Esophagus (tissue), 2 donors: ENCODE results near the gene PODXL2. TPM values are rescaled to one million over a fixed set of nuclear protein-coding genes. Genes with fewer than 3 reads are reported as not detected.
"Not testable (repeated sequence)": the region's sequence is repeated elsewhere in the genome, so short reads cannot be mapped to it uniquely, and the experiment has no call there.

Experiments used
- H3K27ac ChIP-seq, 2 donors: one replicate each; pipeline ENCODE4 v1.5.1; 2013; ENCODE audit warnings: low read depth in 2 of 2, mild to moderate bottlenecking in 2 of 2, inconsistent platforms in 1 of 2, low read length in 1 of 2, moderate library complexity in 1 of 2
- H3K27me3 ChIP-seq, 2 donors: one replicate each; pipeline ENCODE4 v1.6.1; 2013; ENCODE audit warnings: low read length in 2 of 2, control low read depth in 1 of 2, mild to moderate bottlenecking in 1 of 2; ENCODE audit not compliant: insufficient read depth in 2 of 2, control insufficient read depth in 1 of 2
- H3K36me3 ChIP-seq, 2 donors: one replicate each; pipeline ENCODE4 v1.6.1; 2013; ENCODE audit warnings: low read length in 1 of 2; ENCODE audit not compliant: control insufficient read depth in 2 of 2, insufficient read depth in 2 of 2
- H3K4me1 ChIP-seq, 2 donors: one replicate each; pipeline ENCODE4 v1.6.1; 2013; ENCODE audit warnings: low read length in 1 of 2; ENCODE audit not compliant: control insufficient read depth in 2 of 2, insufficient read depth in 2 of 2
- H3K4me3 ChIP-seq, 2 donors: one replicate each; pipeline ENCODE4 v1.5.1; 2013; ENCODE audit warnings: low read length in 2 of 2, mild to moderate bottlenecking in 2 of 2, low read depth in 1 of 2, moderate library complexity in 1 of 2
- H3K9me3 ChIP-seq, 2 donors: one replicate each; pipeline ENCODE4 v1.6.1; 2013; ENCODE audit warnings: mild to moderate bottlenecking in 2 of 2, low read depth in 1 of 2, low read length in 1 of 2, moderate library complexity in 1 of 2; ENCODE audit not compliant: control insufficient read depth in 2 of 2, insufficient read depth in 1 of 2
- WGBS, 2 donors: extraction: QIAGEN DNeasy Blood & Tissue Kit; methylation state at CpG; one replicate each; pipeline ENCODE4 v1.1.7; 2013; 5-methylcytosine and 5-hydroxymethylcytosine counted together
- polyA plus RNA-seq, 2 donors: library from polyadenylated mRNA; stranded (reverse); fragments of 200-250 nt; gene quantifications; one replicate each; pipeline ENCODE4 v1.2.3, GENCODE V29; 2013
- donor health status: healthy with polysubstance abuse.
- donor health status: Bipolar disorder and iron deficiency.

Gene PODXL2
- polyA plus RNA-seq, 2 donors = 2.5 to 3.6 TPM

GRCh38 chr3:127652246-127652995 lies 23.4 kb downstream of the PODXL2 start:
- whole genome bisulfite sequencing, 2 donors = 66 to 70% methylated on average over 13 of the region's 13 CpGs
- Histone ChIP-seq H3K9me3 (no peaks in the 10 kb centered on the region), H3K27me3 (no peaks in the 10 kb centered on the region), H3K4me3 (no peak overlapping the region), H3K4me1 (peaks cover 0 to 4% of the 10 kb centered on the region in 2 donors), H3K36me3 (no peaks in the 10 kb centered on the region), H3K27ac (no peak overlapping the region)

- no peaks in the 10 kb centered on the region for H3K9me3 ChIP-seq
- peaks cover 0 to 4% of the 10 kb centered on the region in 2 donors for H3K4me1 ChIP-seq
- whole genome bisulfite sequencing, 2 donors = 65 to 71% methylated on average over 4 of the region's 4 CpGs
- H3K36me3 ChIP-seq = no peaks in the 10 kb centered on the region
- H3K27me3 ChIP-seq = no peaks in the 10 kb centered on the region
- no peak overlapping the region for H3K4me3 ChIP-seq
- H3K27ac ChIP-seq = no peak overlapping the region
Measured at GRCh38 chr3:127654374-127654773, 25.4 kb downstream of the PODXL2 start.

- H3K4me3 ChIP-seq, H3K4me1 ChIP-seq, H3K9me3 ChIP-seq, H3K27ac ChIP-seq, H3K36me3 ChIP-seq, H3K27me3 ChIP-seq: not testable (repeated sequence)
- 88 to 90% methylated on average over 6 of the region's 6 CpGs for WGBS, 2 donors
Measured at GRCh38 chr3:127654993-127655392, 26.0 kb downstream of the PODXL2 start.

- Histone ChIP-seq H3K9me3 (no peaks in the 10 kb centered on the region), H3K36me3 (no peaks in the 10 kb centered on the region), H3K27ac (no peak overlapping the region), H3K4me3 (no peak overlapping the region), H3K27me3 (no peaks in the 10 kb centered on the region), H3K4me1 (peaks cover 0 to 4% of the 10 kb centered on the region in 2 donors)
- 71% methylated on average over 3 of the region's 3 CpGs for WGBS, 2 donors
Measured at GRCh38 chr3:127655641-127656040, 26.7 kb downstream of the PODXL2 start.

- WGBS, 2 donors = 91 to 93% methylated on average over 8 of the region's 8 CpGs
- H3K9me3 ChIP-seq = no peaks in the 10 kb centered on the region
- no peaks in the 10 kb centered on the region for H3K27me3 ChIP-seq
- H3K4me3 ChIP-seq = no peak overlapping the region
- H3K36me3 ChIP-seq = no peaks in the 10 kb centered on the region
- H3K27ac ChIP-seq = no peak overlapping the region
- H3K4me1 ChIP-seq = peaks cover 0 to 4% of the 10 kb centered on the region in 2 donors
Measured at GRCh38 chr3:127656906-127657305, 27.9 kb downstream of the PODXL2 start.

GRCh38 chr3:127658234-127658633 lies 29.2 kb downstream of the PODXL2 start:
- H3K36me3 ChIP-seq = no peaks in the 10 kb centered on the region
- WGBS, 2 donors = 61 to 65% methylated on average over 1 of the region's 1 CpG

GRCh38 chr3:127660621-127661251 lies 31.8 kb downstream of the PODXL2 start:
- Histone ChIP-seq H3K27ac (no peak overlapping the region), H3K4me1 (no peaks in the 10 kb centered on the region), H3K9me3 (no peaks in the 10 kb centered on the region), H3K4me3 (no peak overlapping the region), H3K36me3 (no peaks in the 10 kb centered on the region), H3K27me3 (no peaks in the 10 kb centered on the region)
- WGBS, 2 donors = 92 to 95% methylated on average over 10 of the region's 10 CpGs

More at GRCh38 chr3:127658234-127658633, 29.2 kb downstream of the PODXL2 start:
- no peaks in the 10 kb centered on the region for H3K27me3 ChIP-seq
- H3K4me3 ChIP-seq = no peak overlapping the region
- H3K4me1 ChIP-seq = no peaks in the 10 kb centered on the region
- no peak overlapping the region for H3K27ac ChIP-seq
- H3K9me3 ChIP-seq = no peaks in the 10 kb centered on the region

GRCh38 chr3:127661600-127661999 lies 32.6 kb downstream of the PODXL2 start:
- Histone ChIP-seq H3K9me3 (no peaks in the 10 kb centered on the region), H3K4me1 (no peaks in the 10 kb centered on the region), H3K36me3 (no peaks in the 10 kb centered on the region), H3K27ac (no peak overlapping the region), H3K4me3 (no peak overlapping the region), H3K27me3 (no peaks in the 10 kb centered on the region)
- 83 to 86% methylated on average over 5 of the region's 5 CpGs for WGBS, 2 donors

- H3K4me3 ChIP-seq = no peak overlapping the region
- H3K27me3 ChIP-seq = no peaks in the 10 kb centered on the region
- H3K36me3 ChIP-seq = no peaks in the 10 kb centered on the region
- H3K27ac ChIP-seq = no peak overlapping the region
- H3K4me1 ChIP-seq = no peaks in the 10 kb centered on the region
- no peaks in the 10 kb centered on the region for H3K9me3 ChIP-seq
- whole genome bisulfite sequencing, 2 donors = 84 to 88% methylated on average over 11 of the region's 11 CpGs
Measured at GRCh38 chr3:127662001-127662469, 33.0 kb downstream of the PODXL2 start.

GRCh38 chr3:127663151-127663550 lies 34.2 kb downstream of the PODXL2 start:
- H3K4me3 ChIP-seq = no peak overlapping the region
- no peaks in the 10 kb centered on the region for H3K27me3 ChIP-seq
- 83 to 88% methylated on average over 5 of the region's 5 CpGs for WGBS, 2 donors

More at GRCh38 chr3:127663151-127663550, 34.2 kb downstream of the PODXL2 start:
- H3K9me3 ChIP-seq = no peaks in the 10 kb centered on the region
- no peaks in the 10 kb centered on the region for H3K36me3 ChIP-seq
- H3K4me1 ChIP-seq = no peaks in the 10 kb centered on the region
- no peak overlapping the region for H3K27ac ChIP-seq
